K562 (cell line): ENCODE measurements around the gene FOXP4. TPM values are rescaled to one million over a fixed set of nuclear protein-coding genes. Genes with fewer than 3 reads are reported as not detected.

Experiments used
- HSF4 ChIP-seq: fragments of 250-450 bp; sonication (Bioruptor Pico); IDR thresholded peaks from 2 replicates; pipeline ENCODE4 v2.1.2; 2022; ENCODE audit warnings: mild to moderate bottlenecking, moderate library complexity, borderline replicate concordance
- ILK ChIP-seq: fragments of 450-650 bp; IDR thresholded peaks from 2 replicates; pipeline ENCODE4 v1.6.1; 2016; ENCODE audit warnings: missing genetic modification characterization, low read depth, mild to moderate bottlenecking, missing compliant biosample characterization, moderate library complexity, borderline replicate concordance
- MCM5 ChIP-seq: fragments of 450-650 bp; IDR thresholded peaks from 2 replicates; pipeline ENCODE4 v1.6.1; 2016; ENCODE audit warnings: low read depth
- RBM39 ChIP-seq: fragments of 200-400 bp; formaldehyde crosslinking; optimal IDR thresholded peaks from 2 replicates; pipeline ENCODE3; 2018; ENCODE audit warnings: low read depth, low read length
- RCOR1 ChIP-seq, 2 experiments: IDR thresholded peaks; 2 replicates each; pipeline ENCODE4 v1.6.1; 2012; ENCODE audit warnings: low read depth in 2 of 2, low read length in 2 of 2, borderline replicate concordance in 1 of 2, improper control_type of control experiment in 1 of 2
- ZFP36 ChIP-seq: fragments of 150-350 bp; IDR thresholded peaks from 2 replicates; pipeline ENCODE4 v1.6.1; 2018; ENCODE audit warnings: low read length, low read depth; ENCODE audit not compliant: partially characterized antibody
- ZNF165 ChIP-seq: fragments of 250-450 bp; sonication (Bioruptor Pico); IDR thresholded peaks from 2 replicates; pipeline ENCODE4 v1.4.0; 2020; ENCODE audit warnings: borderline replicate concordance
- ZNF212 ChIP-seq: fragments of 450-650 bp; formaldehyde crosslinking; IDR thresholded peaks from 2 replicates; pipeline ENCODE4 v1.4.0; 2020; ENCODE audit warnings: mild to moderate bottlenecking
- ZNF282 ChIP-seq: sonication (generic); formaldehyde crosslinking; IDR thresholded peaks from 2 replicates; pipeline ENCODE4 v1.8.1; 2023; ENCODE audit warnings: missing genetic modification reagents
- polyA plus RNA-seq, 8 experiments: library from polyadenylated mRNA; depleted of rRNA in 4 of 8; stranded (reverse) in 5 of 8; unstranded in 3 of 8; fragments of >200 nt; fragmentation: Nextera tagmentation in 2 of 8; fragmentation: Illumina TruSeq in 1 of 8; extraction: Ambion mirVana in 2 of 8; extraction: Trizol in 1 of 8; gene quantifications; 2 replicates each; pipeline versions ENCODE4 v1.2.1 to v1.2.3, GENCODE V29; 2011 to 2014; ENCODE audit warnings: inconsistent platforms in 1 of 8, missing spikeins in 1 of 8
- total RNA-seq, 7 experiments: library from RNA; depleted of rRNA in 6 of 7; stranded (reverse); fragments of >200 nt in 6 of 7; fragmentation: Illumina TruSeq in 2 of 7; extraction: Trizol in 2 of 7; gene quantifications; 2 replicates each; pipeline versions ENCODE4 v1.2.1 to v1.2.3, GENCODE V29; 2011 to 2021; ENCODE audit warnings: low replicate concordance in 1 of 7
- TF ChIP-seq, protein P1 (sequence below): fragments of 250-450 bp; sonication (Bioruptor Pico); IDR thresholded peaks from 2 replicates; pipeline ENCODE4 v1.4.0; 2020; ENCODE audit warnings: mild to moderate bottlenecking, moderate library complexity
- TF ChIP-seq, protein P2 (sequence below): sonication (generic); formaldehyde crosslinking; IDR thresholded peaks from 2 replicates; pipeline ENCODE4 v1.8.0; 2022; ENCODE audit warnings: missing genetic modification reagents, mild to moderate bottlenecking, moderate library complexity, borderline replicate concordance
- TF ChIP-seq, protein P3 (sequence below): sonication (generic); formaldehyde crosslinking; IDR thresholded peaks from 2 replicates; pipeline ENCODE4 v1.5.0; 2020; ENCODE audit warnings: missing genetic modification reagents
- TF ChIP-seq, protein P4 (sequence below): sonication (generic); formaldehyde crosslinking; IDR thresholded peaks from 2 replicates; pipeline ENCODE4 v1.8.0; 2022; ENCODE audit warnings: mild to moderate bottlenecking, low read depth, missing genetic modification reagents
- TF ChIP-seq, protein P5 (sequence below): fragments of 450-650 bp; IDR thresholded peaks from 2 replicates; pipeline ENCODE4 v1.6.1; 2017; ENCODE audit warnings: mild to moderate bottlenecking, moderate library complexity

Gene FOXP4
- total and polyA plus RNA-seq, 9 of the 15 experiments (the other 6 are each of a cell fraction or from before 2014, with no cell fraction given), result 0.11 to 29.4 (median 2.3) TPM

DNA sequence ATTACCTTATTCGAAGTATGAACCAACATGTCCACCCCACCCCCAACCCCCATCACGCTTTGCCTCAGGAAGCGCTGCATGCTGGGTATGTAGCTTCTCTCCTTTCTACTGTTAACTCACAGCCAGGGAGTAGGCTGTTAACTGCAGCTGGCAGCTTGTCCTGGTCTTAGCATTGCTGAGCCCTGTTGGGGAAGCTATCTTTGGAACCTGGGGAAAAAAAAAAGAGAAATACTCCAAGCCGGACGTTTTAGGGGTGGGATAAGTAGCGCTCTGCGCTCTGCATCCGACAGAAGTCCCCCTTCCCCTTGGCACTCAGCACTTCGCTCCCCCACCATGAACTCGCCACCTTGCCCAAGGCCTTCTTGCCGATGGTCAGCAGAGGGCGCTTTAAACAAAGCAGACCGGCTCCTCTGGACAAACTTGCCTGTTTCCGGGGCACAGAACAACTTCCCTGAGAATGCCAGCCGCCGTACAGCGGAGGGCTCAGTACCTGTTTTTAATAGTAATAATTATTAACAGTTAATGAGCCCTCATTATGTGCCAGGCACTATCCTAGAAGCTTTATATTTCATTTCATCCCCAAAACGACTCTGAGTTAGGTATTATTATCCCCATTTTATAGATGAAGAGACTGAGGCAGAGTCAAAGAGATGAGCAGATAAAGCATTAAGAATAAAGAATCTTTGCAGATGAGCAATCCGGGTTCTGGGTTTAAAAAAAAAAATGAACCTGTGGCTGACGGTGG, 56.9 kb downstream of the FOXP4 start (continued):
- TF ChIP-seq, protein P1, sequence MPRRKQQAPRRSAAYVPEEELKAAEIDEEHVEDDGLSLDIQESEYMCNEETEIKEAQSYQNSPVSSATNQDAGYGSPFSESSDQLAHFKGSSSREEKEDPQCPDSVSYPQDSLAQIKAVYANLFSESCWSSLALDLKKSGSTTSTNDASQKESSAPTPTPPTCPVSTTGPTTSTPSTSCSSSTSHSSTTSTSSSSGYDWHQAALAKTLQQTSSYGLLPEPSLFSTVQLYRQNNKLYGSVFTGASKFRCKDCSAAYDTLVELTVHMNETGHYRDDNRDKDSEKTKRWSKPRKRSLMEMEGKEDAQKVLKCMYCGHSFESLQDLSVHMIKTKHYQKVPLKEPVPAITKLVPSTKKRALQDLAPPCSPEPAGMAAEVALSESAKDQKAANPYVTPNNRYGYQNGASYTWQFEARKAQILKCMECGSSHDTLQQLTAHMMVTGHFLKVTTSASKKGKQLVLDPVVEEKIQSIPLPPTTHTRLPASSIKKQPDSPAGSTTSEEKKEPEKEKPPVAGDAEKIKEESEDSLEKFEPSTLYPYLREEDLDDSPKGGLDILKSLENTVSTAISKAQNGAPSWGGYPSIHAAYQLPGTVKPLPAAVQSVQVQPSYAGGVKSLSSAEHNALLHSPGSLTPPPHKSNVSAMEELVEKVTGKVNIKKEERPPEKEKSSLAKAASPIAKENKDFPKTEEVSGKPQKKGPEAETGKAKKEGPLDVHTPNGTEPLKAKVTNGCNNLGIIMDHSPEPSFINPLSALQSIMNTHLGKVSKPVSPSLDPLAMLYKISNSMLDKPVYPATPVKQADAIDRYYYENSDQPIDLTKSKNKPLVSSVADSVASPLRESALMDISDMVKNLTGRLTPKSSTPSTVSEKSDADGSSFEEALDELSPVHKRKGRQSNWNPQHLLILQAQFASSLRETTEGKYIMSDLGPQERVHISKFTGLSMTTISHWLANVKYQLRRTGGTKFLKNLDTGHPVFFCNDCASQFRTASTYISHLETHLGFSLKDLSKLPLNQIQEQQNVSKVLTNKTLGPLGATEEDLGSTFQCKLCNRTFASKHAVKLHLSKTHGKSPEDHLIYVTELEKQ (CRISPR knock-in tag), result no peak
- TF ChIP-seq, protein P2, sequence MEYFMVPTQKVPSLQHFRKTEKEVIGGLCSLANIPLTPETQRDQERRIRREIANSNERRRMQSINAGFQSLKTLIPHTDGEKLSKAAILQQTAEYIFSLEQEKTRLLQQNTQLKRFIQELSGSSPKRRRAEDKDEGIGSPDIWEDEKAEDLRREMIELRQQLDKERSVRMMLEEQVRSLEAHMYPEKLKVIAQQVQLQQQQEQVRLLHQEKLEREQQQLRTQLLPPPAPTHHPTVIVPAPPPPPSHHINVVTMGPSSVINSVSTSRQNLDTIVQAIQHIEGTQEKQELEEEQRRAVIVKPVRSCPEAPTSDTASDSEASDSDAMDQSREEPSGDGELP, result peak; percentile 34; the same call in 1 of the 2 replicates
- TF ChIP-seq ZFP36 (peak; percentile 32), ZNF165 (CRISPR knock-in tag) (no peak), HSF4 (no peak), ZNF282 (CRISPR knock-in tag) (no peak), RBM39 (no peak), MCM5 (no peak), ILK (tag) (no peak), ZNF212 (no peak), RCOR1 (IDR thresholded peaks at IDR 0.05; ENCODE audit: borderline replicate concordance in 1 of 2, low read depth in 2 of 2, low read length in 2 of 2) (peak; percentile 30 to 57; a peak in 1 of 4 replicates)
- TF ChIP-seq, protein P3, sequence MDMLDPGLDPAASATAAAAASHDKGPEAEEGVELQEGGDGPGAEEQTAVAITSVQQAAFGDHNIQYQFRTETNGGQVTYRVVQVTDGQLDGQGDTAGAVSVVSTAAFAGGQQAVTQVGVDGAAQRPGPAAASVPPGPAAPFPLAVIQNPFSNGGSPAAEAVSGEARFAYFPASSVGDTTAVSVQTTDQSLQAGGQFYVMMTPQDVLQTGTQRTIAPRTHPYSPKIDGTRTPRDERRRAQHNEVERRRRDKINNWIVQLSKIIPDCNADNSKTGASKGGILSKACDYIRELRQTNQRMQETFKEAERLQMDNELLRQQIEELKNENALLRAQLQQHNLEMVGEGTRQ, result no peak
- TF ChIP-seq, protein P4, sequence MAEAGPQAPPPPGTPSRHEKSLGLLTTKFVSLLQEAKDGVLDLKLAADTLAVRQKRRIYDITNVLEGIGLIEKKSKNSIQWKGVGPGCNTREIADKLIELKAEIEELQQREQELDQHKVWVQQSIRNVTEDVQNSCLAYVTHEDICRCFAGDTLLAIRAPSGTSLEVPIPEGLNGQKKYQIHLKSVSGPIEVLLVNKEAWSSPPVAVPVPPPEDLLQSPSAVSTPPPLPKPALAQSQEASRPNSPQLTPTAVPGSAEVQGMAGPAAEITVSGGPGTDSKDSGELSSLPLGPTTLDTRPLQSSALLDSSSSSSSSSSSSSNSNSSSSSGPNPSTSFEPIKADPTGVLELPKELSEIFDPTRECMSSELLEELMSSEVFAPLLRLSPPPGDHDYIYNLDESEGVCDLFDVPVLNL (CRISPR knock-in tag), result no peak
- TF ChIP-seq, protein P5, sequence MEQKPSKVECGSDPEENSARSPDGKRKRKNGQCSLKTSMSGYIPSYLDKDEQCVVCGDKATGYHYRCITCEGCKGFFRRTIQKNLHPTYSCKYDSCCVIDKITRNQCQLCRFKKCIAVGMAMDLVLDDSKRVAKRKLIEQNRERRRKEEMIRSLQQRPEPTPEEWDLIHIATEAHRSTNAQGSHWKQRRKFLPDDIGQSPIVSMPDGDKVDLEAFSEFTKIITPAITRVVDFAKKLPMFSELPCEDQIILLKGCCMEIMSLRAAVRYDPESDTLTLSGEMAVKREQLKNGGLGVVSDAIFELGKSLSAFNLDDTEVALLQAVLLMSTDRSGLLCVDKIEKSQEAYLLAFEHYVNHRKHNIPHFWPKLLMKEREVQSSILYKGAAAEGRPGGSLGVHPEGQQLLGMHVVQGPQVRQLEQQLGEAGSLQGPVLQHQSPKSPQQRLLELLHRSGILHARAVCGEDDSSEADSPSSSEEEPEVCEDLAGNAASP, result no peak
